GM23338 (cell line): ENCODE results near the gene REM2. TPM values are rescaled to one million over a fixed set of nuclear protein-coding genes. Genes with fewer than 3 reads are reported as not detected.

Source experiments
- ATAC-seq: fragments of 200-7000 bp; cut with Tn5 transposase; 3 replicates; pipeline ENCODE4 v1.9.1; 2020
- DNase-seq: peaks from one replicate; pipeline ENCODE4 v3.0.0-alpha.2; 2015; ENCODE audit warnings: low spot score
- H2AFZ ChIP-seq: fragments of 200-600 bp; sonication (generic); 2 replicates; pipeline ENCODE4 v1.8.0; 2016; ENCODE audit warnings: antibody characterized with exemption, mild to moderate bottlenecking, moderate library complexity
- H3F3A ChIP-seq: fragments of 200-600 bp; sonication (generic); replicated peaks from 2 replicates; pipeline ENCODE4 v1.8.0; 2017; ENCODE audit warnings: antibody characterized with exemption, mixed run types, low read depth
- H3K27ac ChIP-seq: fragments of 200-600 bp; sonication (generic); 2 replicates; pipeline ENCODE4 v1.6.1; 2016; ENCODE audit warnings: low read depth
- H3K27me3 ChIP-seq: fragments of 200-600 bp; sonication (generic); 2 replicates; pipeline ENCODE4 v1.8.0; 2016; ENCODE audit warnings: mild to moderate bottlenecking, mixed run types, moderate library complexity; ENCODE audit not compliant: insufficient read depth
- H3K36me3 ChIP-seq: fragments of 200-600 bp; sonication (generic); 2 replicates; pipeline ENCODE4 v1.8.0; 2016; ENCODE audit warnings: mild to moderate bottlenecking; ENCODE audit not compliant: insufficient read depth
- H3K4me1 ChIP-seq: fragments of 200-600 bp; sonication (generic); 2 replicates; pipeline ENCODE4 v1.8.0; 2016; ENCODE audit warnings: mild to moderate bottlenecking, moderate library complexity; ENCODE audit not compliant: insufficient read depth
- H3K4me2 ChIP-seq: fragments of 200-600 bp; sonication (generic); 2 replicates; pipeline ENCODE4 v1.7.1; 2017; ENCODE audit warnings: mixed run types
- H3K4me3 ChIP-seq: fragments of 200-600 bp; sonication (generic); 2 replicates; pipeline ENCODE4 v1.6.1; 2016; ENCODE audit warnings: mixed run types
- H3K79me2 ChIP-seq: fragments of 200-600 bp; sonication (generic); replicated peaks from 2 replicates; pipeline ENCODE4 v1.8.0; 2017; ENCODE audit warnings: mild to moderate bottlenecking; ENCODE audit not compliant: insufficient read depth
- H3K9me2 ChIP-seq: fragments of 200-600 bp; sonication (generic); 2 replicates; pipeline ENCODE4 v1.8.0; 2017; ENCODE audit not compliant: insufficient read depth
- H4K20me1 ChIP-seq: fragments of 200-600 bp; sonication (generic); replicated peaks from 2 replicates; pipeline ENCODE4 v1.8.0; 2017; ENCODE audit warnings: mild to moderate bottlenecking; ENCODE audit not compliant: insufficient read depth
- H3K27ac Mint-ChIP-seq: 2 replicates; pipeline ENCODE4 v1.8.0; 2020; ENCODE audit warnings: inconsistent platforms, mild to moderate bottlenecking, moderate library complexity, mixed read lengths
- H3K27me3 Mint-ChIP-seq: 3 replicates; pipeline ENCODE4 v1.8.0; 2022; ENCODE audit warnings: low read depth, mild to moderate bottlenecking, moderate library complexity, mixed read lengths, inconsistent platforms; ENCODE audit not compliant: insufficient read depth, poor library complexity
- H3K36me3 Mint-ChIP-seq: 3 replicates; pipeline ENCODE4 v1.8.0; 2021; ENCODE audit warnings: low read depth, mild to moderate bottlenecking, inconsistent platforms, moderate library complexity, mixed read lengths
- H3K4me1 Mint-ChIP-seq: 3 replicates; pipeline ENCODE4 v1.8.0; 2020; ENCODE audit warnings: mild to moderate bottlenecking, inconsistent platforms, mixed read lengths
- H3K4me3 Mint-ChIP-seq: 3 replicates; pipeline ENCODE4 v1.8.0; 2021; ENCODE audit warnings: moderate library complexity, mild to moderate bottlenecking, inconsistent platforms, mixed read lengths
- H3K9me3 Mint-ChIP-seq: 3 replicates; pipeline ENCODE4 v1.8.0; 2020; ENCODE audit warnings: moderate library complexity, mild to moderate bottlenecking, inconsistent platforms, mixed read lengths
- EZH2 ChIP-seq: fragments of 200-600 bp; sonication (generic); IDR thresholded peaks from one replicate; pipeline ENCODE4 v1.8.0; 2017; ENCODE audit warnings: antibody characterized with exemption, mild to moderate bottlenecking, low read depth; ENCODE audit not compliant: unreplicated experiment
- NANOG ChIP-seq: IDR thresholded peaks from 2 replicates; pipeline ENCODE4 v1.6.1; 2016; ENCODE audit warnings: antibody characterized with exemption, borderline replicate concordance
- POLR2AphosphoS5 ChIP-seq: IDR thresholded peaks from 2 replicates; pipeline ENCODE4 v1.6.1; 2016; ENCODE audit warnings: antibody characterized with exemption, low read depth
- ZNF114 ChIP-seq: fragments of 250-450 bp; sonication (Bioruptor Pico); IDR thresholded peaks from 2 replicates; pipeline ENCODE4 v1.5.0; 2020; ENCODE audit warnings: mild to moderate bottlenecking, moderate library complexity
- polyA plus RNA-seq: library from polyadenylated mRNA; unstranded; fragments of >200 nt; fragmentation: Nextera tagmentation; extraction: Ambion mirVana; gene quantifications from 2 replicates; pipeline ENCODE4 v1.2.1, GENCODE V29; 2016
- total RNA-seq: library from RNA; depleted of rRNA; stranded (reverse); fragments of >200 nt; shearing (Covaris generic); gene quantifications from 2 replicates; pipeline ENCODE4 v1.2.3, GENCODE V29; 2014
- TF ChIP-seq, protein P1 (sequence below): fragments of 250-450 bp; sonication (Bioruptor Pico); IDR thresholded peaks from 2 replicates; pipeline ENCODE4 v1.5.0; 2020; ENCODE audit warnings: mild to moderate bottlenecking, moderate library complexity
- TF ChIP-seq, protein P2 (sequence below): IDR thresholded peaks from 2 replicates; pipeline ENCODE4 v1.6.1; 2016; ENCODE audit warnings: antibody characterized with exemption
- TF ChIP-seq, protein P3 (sequence below), 2 experiments: fragments of 200-600 bp in 1 of 2; sonication (generic) in 1 of 2; conservative IDR thresholded peaks; 2 replicates each; pipeline versions ENCODE4 v1.5.1 to v1.6.1; 2016 to 2017; ENCODE audit warnings: antibody characterized with exemption in 2 of 2, low read depth in 2 of 2, mild to moderate bottlenecking in 2 of 2, moderate library complexity in 1 of 2

Gene REM2
- total and polyA plus RNA-seq, 2 experiments from 2014 or later, result 0.31 to 2.9 TPM

DNA sequence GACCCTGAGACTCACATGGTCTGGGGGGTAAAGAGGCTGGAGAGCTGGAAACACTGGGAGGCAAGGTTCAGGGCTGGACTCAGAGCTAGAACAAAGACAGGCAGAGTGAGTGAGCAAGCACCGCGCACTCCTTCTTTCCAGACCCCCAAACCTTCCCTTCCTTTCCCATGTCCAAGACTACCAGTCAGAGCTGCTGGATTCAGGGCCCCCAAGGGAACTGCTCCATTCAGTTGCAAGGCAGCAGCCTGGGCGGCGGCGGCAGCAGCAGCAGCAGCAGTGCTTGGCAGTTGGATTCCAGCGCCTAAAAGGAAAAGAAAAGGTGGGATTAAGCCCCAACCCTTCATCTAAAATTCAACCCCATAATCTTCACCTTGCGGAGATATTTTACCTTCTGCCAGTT, 18.8 kb downstream of the REM2 start:
- H3F3A ChIP-seq, result peaks cover 16% of the 10 kb centered on the region
- peaks cover 40% of the 10 kb centered on the region for H3K36me3 ChIP-seq
- no peak for DNase-seq
- Mint-ChIP-seq H3K27me3 (peaks cover 18% of the 10 kb centered on the region), H3K4me3 (no peak overlapping the region), H3K9me3 (no peaks in the 10 kb centered on the region), H3K36me3 (peaks cover 59% of the 10 kb centered on the region), H3K4me1 (peaks cover 6% of the 10 kb centered on the region), H3K27ac (no peak overlapping the region)
- H3K9me2 ChIP-seq, result no peaks in the 10 kb centered on the region
- no peak overlapping the region for H3K4me3 ChIP-seq
- no peak overlapping the region for H3K4me2 ChIP-seq
- peaks cover 24% of the 10 kb centered on the region for H3K27me3 ChIP-seq
- no peak overlapping the region for H2AFZ ChIP-seq
- no peak overlapping the region for H3K27ac ChIP-seq
- TF ChIP-seq POLR2AphosphoS5, result no peak
- TF ChIP-seq, protein P1, sequence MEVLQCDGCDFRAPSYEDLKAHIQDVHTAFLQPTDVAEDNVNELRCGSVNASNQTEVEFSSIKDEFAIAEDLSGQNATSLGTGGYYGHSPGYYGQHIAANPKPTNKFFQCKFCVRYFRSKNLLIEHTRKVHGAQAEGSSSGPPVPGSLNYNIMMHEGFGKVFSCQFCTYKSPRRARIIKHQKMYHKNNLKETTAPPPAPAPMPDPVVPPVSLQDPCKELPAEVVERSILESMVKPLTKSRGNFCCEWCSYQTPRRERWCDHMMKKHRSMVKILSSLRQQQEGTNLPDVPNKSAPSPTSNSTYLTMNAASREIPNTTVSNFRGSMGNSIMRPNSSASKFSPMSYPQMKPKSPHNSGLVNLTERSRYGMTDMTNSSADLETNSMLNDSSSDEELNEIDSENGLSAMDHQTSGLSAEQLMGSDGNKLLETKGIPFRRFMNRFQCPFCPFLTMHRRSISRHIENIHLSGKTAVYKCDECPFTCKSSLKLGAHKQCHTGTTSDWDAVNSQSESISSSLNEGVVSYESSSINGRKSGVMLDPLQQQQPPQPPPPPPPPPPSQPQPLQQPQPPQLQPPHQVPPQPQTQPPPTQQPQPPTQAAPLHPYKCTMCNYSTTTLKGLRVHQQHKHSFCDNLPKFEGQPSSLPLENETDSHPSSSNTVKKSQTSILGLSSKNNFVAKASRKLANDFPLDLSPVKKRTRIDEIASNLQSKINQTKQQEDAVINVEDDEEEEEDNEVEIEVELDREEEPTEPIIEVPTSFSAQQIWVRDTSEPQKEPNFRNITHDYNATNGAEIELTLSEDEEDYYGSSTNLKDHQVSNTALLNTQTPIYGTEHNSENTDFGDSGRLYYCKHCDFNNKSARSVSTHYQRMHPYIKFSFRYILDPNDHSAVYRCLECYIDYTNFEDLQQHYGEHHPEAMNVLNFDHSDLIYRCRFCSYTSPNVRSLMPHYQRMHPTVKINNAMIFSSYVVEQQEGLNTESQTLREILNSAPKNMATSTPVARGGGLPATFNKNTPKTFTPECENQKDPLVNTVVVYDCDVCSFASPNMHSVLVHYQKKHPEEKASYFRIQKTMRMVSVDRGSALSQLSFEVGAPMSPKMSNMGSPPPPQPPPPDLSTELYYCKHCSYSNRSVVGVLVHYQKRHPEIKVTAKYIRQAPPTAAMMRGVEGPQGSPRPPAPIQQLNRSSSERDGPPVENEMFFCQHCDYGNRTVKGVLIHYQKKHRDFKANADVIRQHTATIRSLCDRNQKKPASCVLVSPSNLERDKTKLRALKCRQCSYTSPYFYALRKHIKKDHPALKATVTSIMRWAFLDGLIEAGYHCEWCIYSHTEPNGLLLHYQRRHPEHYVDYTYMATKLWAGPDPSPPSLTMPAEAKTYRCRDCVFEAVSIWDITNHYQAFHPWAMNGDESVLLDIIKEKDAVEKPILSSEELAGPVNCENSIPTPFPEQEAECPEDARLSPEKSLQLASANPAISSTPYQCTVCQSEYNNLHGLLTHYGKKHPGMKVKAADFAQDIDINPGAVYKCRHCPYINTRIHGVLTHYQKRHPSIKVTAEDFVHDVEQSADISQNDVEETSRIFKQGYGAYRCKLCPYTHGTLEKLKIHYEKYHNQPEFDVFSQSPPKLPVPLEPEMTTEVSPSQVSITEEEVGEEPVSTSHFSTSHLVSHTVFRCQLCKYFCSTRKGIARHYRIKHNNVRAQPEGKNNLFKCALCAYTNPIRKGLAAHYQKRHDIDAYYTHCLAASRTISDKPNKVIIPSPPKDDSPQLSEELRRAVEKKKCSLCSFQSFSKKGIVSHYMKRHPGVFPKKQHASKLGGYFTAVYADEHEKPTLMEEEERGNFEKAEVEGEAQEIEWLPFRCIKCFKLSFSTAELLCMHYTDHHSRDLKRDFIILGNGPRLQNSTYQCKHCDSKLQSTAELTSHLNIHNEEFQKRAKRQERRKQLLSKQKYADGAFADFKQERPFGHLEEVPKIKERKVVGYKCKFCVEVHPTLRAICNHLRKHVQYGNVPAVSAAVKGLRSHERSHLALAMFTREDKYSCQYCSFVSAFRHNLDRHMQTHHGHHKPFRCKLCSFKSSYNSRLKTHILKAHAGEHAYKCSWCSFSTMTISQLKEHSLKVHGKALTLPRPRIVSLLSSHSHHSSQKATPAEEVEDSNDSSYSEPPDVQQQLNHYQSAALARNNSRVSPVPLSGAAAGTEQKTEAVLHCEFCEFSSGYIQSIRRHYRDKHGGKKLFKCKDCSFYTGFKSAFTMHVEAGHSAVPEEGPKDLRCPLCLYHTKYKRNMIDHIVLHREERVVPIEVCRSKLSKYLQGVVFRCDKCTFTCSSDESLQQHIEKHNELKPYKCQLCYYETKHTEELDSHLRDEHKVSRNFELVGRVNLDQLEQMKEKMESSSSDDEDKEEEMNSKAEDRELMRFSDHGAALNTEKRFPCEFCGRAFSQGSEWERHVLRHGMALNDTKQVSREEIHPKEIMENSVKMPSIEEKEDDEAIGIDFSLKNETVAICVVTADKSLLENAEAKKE (CRISPR knock-in tag), result no peak
- no peaks in the 10 kb centered on the region; the same call in none of the 2 replicates for H4K20me1 ChIP-seq
- no peaks in the 10 kb centered on the region for H3K79me2 ChIP-seq
- ATAC-seq, result no peak
- peaks cover 14% of the 10 kb centered on the region for H3K4me1 ChIP-seq

DNA sequence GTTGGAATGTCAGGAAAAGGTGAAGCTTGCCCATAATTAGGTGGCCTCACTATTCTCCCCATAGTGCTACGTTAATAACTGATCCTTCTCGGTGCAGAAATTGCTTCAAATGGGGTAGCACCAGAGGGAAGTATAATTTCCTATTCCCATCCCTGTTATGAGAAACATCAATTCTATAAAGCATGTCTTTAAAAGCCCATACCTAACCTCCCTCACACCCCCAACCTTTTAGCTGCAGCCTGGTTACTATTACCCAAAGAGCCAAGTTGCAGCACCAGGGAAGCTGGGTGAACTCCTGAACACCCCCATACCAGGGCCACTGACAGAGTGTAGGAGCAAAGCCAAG, 20.7 kb downstream of the REM2 start:
- H3F3A ChIP-seq, result peaks cover 16% of the 10 kb centered on the region
- H3K36me3 ChIP-seq, result peaks cover 54% of the 10 kb centered on the region
- ATAC-seq (no peak), DNase-seq (no peak)
- no peak overlapping the region for H2AFZ ChIP-seq
- H3K4me1 ChIP-seq, result peaks cover 13% of the 10 kb centered on the region
- Mint-ChIP-seq H3K36me3 (peaks cover 70% of the 10 kb centered on the region), H3K4me1 (peaks cover 3% of the 10 kb centered on the region), H3K27ac (no peak overlapping the region), H3K4me3 (no peak overlapping the region), H3K27me3 (peaks cover 5% of the 10 kb centered on the region), H3K9me3 (no peaks in the 10 kb centered on the region)
- no peak overlapping the region for H3K4me2 ChIP-seq
- H3K9me2 ChIP-seq, result no peaks in the 10 kb centered on the region
- H3K4me3 ChIP-seq, result no peak overlapping the region
- no peak overlapping the region for H3K27ac ChIP-seq
- H3K27me3 ChIP-seq, result peaks cover 4% of the 10 kb centered on the region
- H4K20me1 ChIP-seq, result peaks cover 4% of the 10 kb centered on the region
- H3K79me2 ChIP-seq, result no peaks in the 10 kb centered on the region
- no peak for TF ChIP-seq ZNF114 (CRISPR knock-in tag)
- TF ChIP-seq, protein P2, sequence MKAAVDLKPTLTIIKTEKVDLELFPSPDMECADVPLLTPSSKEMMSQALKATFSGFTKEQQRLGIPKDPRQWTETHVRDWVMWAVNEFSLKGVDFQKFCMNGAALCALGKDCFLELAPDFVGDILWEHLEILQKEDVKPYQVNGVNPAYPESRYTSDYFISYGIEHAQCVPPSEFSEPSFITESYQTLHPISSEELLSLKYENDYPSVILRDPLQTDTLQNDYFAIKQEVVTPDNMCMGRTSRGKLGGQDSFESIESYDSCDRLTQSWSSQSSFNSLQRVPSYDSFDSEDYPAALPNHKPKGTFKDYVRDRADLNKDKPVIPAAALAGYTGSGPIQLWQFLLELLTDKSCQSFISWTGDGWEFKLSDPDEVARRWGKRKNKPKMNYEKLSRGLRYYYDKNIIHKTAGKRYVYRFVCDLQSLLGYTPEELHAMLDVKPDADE, result no peak
- TF ChIP-seq, protein P3, sequence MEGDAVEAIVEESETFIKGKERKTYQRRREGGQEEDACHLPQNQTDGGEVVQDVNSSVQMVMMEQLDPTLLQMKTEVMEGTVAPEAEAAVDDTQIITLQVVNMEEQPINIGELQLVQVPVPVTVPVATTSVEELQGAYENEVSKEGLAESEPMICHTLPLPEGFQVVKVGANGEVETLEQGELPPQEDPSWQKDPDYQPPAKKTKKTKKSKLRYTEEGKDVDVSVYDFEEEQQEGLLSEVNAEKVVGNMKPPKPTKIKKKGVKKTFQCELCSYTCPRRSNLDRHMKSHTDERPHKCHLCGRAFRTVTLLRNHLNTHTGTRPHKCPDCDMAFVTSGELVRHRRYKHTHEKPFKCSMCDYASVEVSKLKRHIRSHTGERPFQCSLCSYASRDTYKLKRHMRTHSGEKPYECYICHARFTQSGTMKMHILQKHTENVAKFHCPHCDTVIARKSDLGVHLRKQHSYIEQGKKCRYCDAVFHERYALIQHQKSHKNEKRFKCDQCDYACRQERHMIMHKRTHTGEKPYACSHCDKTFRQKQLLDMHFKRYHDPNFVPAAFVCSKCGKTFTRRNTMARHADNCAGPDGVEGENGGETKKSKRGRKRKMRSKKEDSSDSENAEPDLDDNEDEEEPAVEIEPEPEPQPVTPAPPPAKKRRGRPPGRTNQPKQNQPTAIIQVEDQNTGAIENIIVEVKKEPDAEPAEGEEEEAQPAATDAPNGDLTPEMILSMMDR (conservative IDR thresholded peaks at IDR 0.05; ENCODE audit: low read depth in 2 of 2), result no peak
- TF ChIP-seq POLR2AphosphoS5, result no peak
- TF ChIP-seq EZH2, result no peak
- no peak for TF ChIP-seq NANOG
